ENCODE measurements around the gene LSS. TPM values are rescaled to one million over a fixed set of nuclear protein-coding genes. Genes with fewer than 3 reads are reported as not detected.

Gene LSS
- 41.8 and 52.6 TPM in 2 replicates for total RNA-seq

GRCh38 chr21:46228345-46229051 is at the start of gene LSS:
TSS of gene LSS (minus strand) at chr21:46228774. CDS start at chr21:46228745, 29 bp downstream.
- DNase-seq (ENCODE audit: low read depth in 2 of 2) = peak; percentile 98 to 99

DNA sequence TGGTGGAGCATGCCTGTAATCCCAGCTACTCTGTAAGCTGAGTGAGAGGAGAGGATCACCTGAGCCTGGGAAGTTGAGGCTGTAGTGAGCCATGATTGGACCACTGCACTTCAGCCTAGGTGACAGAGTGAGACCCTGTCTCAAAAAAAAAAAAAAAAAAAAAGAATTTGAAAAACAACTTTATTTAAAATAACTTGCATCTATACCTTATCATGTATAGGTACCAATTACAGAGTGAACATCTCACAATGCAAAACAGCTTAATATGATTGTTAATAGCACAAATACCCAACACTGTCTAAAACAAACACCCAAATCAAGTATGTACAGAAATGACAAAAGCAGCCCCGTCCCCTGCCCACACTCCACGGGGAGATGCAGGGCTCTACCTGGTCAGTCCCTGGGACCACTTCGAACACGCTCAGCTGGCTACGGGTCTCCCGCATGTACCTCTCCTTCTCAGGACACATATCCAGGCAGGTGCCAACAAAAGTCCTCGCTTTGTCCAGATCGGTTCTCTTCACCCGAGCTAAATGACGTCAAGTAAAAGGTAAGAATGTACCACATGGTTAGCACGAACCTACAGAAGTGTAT is 46.3 kb upstream of the LSS start:
- DNase-seq (ENCODE audit: low read depth in 2 of 2) = no peak

DNA sequence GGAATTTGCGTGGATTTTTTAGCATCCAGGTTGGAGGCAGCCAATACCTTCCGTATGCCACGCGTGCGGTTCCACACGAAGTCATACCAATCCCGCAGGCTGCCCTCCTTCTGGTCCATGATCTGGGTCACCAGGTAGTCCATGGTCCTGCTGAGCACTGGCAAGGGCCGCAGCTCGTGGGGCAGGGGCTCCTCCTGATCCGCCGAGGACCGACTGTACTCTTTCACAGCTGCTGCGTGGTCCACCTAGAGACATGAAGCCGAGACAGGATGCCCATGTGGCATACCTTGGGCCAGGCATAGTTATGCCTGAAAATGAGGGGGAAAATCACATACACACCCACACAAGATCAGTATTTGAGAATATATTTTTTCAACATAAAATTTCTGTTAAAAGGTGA is 44.8 kb upstream of the LSS start:
- DNase-seq (ENCODE audit: low read depth in 2 of 2) = no peak

GRCh38 chr21:46269466-46269865 is 40.9 kb upstream of the LSS start:
- no peak for DNase-seq (ENCODE audit: low read depth in 2 of 2)

GRCh38 chr21:46268371-46268770 is 39.8 kb upstream of the LSS start:
- DNase-seq (ENCODE audit: low read depth in 2 of 2) = no peak

- DNase-seq (ENCODE audit: low read depth in 2 of 2) = no peak
Measured at GRCh38 chr21:46266946-46267345, 38.4 kb upstream of the LSS start.

- peak in 1 of 2 donors; percentile 22 for DNase-seq (ENCODE audit: low read depth in 2 of 2)
Measured at GRCh38 chr21:46265736-46266525, 37.4 kb upstream of the LSS start.

GRCh38 chr21:46264690-46265144 is 36.1 kb upstream of the LSS start:
- no peak for DNase-seq (ENCODE audit: low read depth in 2 of 2)

- no peak for DNase-seq (ENCODE audit: low read depth in 2 of 2)
Measured at GRCh38 chr21:46264046-46264689, 35.6 kb upstream of the LSS start.

GRCh38 chr21:46256501-46256994 is 28.0 kb upstream of the LSS start:
- no peak for DNase-seq (ENCODE audit: low read depth in 2 of 2)

DNA sequence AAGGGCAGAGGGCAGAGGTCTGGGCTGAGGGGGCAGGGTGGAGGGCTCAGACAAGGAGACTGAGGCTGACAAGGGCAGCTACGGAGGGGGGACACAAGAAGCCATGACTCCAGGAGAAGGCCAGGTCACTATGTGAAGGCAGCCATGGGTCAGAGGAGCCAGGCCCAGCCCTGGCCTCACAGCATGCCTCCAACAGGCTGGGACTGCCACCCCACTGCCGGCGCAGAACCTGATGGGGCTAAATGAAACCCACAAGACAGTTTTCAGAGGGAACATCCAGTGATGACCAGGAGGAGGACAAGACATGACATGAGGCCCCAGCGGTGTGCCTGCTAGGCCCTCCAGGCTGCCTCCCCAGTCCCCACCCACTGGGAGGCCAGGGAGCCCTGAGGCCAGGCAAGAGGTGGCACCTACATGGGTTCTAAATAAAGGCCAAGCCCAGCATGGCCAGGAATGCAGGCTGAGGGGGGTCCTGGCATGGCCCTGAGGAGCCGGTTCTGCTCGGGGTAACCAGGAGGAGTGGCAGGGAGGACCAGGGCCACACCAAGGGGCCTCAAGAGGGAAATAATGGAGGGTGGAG is 27.3 kb upstream of the LSS start:
- no peak for DNase-seq (ENCODE audit: low read depth in 2 of 2)

GRCh38 chr21:46255166-46255565 is 26.6 kb upstream of the LSS start:
- no peak for DNase-seq (ENCODE audit: low read depth in 2 of 2)

DNA sequence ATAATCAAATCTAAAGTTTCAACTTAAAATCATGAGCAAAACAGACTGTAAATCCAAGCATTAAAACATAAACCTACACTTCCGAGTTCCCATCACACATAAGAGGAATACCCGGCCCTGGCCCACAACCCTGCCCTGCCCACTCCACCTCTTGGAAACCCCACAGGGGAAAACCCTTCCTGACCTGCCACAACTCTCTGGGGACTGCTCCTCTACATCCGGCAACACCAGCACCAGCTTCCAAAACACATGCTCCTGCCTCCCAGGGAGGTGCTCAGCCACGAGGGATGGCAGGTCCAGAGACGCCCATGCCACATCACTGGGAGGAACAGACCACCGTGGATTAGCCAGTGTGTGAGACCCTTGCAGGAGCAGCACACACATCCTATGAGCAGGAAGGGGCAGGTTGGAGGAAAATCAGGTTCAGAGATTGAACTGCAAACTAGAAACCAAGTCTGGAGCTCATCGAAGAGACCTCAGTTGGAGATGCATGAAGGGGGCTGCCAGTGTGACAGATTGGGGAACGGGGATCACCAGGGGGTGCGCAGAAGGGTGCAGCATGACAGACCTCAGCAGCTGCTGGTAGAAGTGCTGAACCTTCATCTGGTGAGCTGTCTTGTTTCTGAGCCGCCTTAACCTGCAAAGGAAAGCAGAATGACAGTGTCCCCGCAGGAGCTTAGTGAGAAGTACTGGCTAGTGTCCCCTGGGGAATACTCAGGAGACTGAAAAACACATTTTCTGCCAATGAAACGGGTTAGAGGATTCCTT is 25.8 kb upstream of the LSS start:
- DNase-seq (ENCODE audit: low read depth in 2 of 2) = no peak

DNA sequence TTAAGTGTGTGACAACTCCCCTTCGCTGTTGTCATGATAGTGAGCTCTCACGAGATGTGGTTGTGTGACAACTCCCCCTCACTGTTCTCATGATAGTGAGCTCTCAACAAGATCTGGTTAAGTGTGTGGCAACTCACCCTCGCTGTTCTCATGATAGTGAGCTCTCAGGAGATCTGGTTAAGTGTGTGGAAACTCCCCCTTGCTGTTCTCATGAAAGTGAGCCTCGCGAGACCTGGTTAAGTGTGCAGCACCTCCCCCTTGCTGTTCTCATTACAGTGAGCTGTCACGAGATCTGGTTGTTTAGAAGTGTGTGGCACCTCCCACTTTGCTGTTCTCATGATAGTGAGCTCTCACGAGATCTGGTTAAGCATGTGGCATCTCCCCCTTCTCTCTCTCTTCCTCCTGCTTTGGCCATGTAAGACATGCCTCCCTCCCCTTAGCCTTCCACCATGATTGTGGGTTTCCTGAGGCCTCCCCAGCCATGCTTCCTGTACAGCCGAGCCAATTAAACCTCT is 25.1 kb upstream of the LSS start:
- DNase-seq (ENCODE audit: low read depth in 2 of 2) = no peak

DNA sequence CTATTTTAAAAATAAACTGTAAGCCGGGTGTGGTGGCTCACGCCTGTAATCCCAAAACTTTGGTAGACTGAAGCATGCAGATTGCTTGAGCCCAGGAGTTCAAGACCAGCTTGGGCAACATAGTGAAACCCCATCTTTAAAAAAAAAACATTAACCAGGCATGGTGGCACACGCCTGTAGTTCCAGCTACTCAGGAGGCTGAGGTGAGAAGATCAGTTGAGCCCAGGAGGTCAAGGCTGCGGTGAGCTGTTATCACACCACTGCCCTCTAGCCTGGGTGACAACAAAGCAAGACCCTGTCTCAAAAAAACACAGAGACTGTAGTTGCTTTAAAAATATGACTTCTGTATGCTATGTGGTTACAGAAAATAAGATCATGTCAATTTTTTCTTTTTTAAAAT is 24.3 kb upstream of the LSS start:
- DNase-seq (ENCODE audit: low read depth in 2 of 2) = no peak

DNA sequence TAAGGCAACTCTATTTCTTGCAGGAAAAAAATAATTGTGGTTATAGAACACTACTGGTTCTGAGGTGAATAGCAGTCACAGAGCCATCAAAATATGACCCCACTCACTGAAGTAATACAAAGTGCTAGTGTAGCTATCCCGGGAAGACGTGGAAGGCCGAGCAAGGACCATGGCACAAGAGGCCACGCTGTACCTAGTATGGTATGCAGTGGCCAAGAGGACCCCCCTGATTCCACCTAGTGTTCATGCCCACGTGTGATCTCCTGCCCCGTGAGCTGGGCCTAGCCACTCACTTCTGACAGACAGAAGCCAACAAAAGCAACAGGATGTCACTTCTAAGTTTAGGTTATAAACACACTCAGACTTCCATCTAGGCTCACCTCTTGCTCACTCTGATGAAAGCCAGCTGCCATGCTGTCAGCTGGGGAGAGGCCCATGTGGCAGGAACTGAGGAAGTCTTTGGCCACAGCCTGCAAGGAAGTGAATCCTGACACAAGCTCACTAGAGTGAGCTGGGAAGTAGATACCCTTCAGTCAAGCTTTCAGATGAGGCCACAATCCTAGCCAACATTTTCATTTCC is 21.7 kb upstream of the LSS start:
- no peak for DNase-seq (ENCODE audit: low read depth in 2 of 2)

DNA sequence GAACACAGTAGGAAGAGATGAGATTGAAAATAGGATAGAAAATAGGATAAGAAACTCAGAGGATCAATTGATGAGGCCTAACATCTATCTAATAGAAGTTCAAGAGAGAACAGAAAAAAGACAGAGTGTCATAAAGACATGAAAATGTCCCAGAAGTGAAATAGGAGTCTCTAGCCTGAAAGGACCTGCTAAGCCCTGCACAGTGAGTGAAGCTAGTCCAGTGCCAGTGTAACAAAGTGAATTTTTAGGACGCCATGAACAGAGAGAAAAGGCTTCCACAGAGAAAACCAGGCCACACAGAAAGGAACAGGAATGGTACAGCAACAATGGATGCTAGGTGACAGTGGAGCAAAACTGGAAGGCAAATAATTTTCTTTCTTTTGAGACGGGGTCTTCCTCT is 20.3 kb upstream of the LSS start:
- DNase-seq (ENCODE audit: low read depth in 2 of 2) = no peak

DNA sequence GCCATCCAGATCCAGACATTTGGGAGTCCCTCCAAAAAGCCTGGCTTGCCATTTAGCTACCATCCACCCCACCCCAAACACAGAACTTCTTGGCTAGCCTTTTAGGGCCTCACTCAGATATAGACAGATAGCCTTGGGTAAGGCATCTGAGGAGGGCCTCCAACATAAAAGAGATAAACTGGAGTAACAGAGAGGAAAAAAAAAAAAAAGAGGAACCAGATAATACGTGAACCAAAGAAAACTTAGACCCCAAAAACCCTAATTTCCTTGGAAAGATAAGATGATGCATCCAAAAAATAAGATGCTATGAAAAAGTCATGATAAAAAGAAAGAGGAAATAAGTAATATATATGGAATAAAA is 19.8 kb upstream of the LSS start:
- DNase-seq (ENCODE audit: low read depth in 2 of 2) = no peak

DNA sequence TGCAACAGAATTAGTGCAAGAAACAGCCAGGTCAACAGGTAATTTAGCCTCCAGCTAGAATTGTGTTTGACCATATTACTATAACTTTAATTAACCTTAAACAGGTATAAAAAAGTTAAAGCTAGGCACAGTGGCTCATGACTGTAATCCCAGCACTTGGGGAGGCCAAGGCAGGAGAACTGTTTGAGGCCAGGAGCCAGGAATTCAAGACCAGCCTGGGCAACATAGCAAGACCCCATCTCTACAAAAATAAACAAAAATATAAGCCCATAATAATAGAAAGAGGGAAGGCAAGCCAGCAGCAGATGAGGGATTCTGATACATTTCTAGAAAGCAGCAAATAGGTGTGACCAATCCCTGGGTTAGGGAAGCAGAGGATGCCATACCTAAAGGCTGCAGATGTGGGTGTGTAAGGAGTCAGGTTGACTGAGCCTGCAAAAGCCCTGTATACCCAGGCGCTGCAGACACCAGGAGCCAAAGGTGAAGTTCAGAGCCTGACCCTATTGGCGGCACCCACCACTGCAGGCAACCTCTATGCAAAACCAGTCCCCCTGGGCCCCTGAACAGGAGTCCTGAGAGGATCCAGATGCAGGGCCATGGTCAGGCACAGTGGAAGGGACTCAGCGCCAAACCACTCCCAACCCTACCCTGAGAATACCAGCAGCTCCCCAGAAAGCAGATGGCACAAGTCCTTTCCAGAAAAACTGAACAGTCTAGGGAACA is 19.3 kb upstream of the LSS start:
- no peak for DNase-seq (ENCODE audit: low read depth in 2 of 2)

DNA sequence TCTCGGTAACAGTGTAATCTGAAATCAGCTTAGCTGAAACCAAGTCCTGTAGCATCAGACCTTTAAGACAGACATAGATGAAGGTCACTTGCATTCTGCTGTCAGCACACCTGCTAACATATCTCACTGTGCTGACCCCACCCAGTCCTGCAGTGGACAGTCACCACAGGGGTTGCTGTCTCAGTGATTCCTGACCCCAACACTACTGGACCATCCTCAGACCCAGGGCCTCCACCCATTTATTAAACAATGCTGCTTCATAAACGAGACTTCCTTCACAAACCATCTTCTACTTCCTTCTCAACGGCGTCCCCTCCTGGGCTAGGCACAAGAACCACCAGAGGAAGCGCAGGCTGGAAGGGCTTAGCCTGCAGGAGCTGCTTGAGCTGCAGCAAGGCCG is 17.8 kb upstream of the LSS start:
- no peak for DNase-seq (ENCODE audit: low read depth in 2 of 2)

All from lung microvascular endothelial cell (primary cell).